ENCODE results near the gene KLHL3. TPM values are rescaled to one million over a fixed set of nuclear protein-coding genes. Genes with fewer than 3 reads are reported as not detected.

KLHL3 gene
- total RNA-seq, 1 donor from 2014 or later, result 8.9 TPM

- Mint-ChIP-seq H3K27me3 (ENCODE audit: low read depth, unreplicated experiment) (no peaks in the 10 kb centered on the region), H3K9me3 (ENCODE audit: unreplicated experiment) (peaks cover 3% of the 10 kb centered on the region), H3K36me3 (ENCODE audit: low read depth, unreplicated experiment) (peaks cover 13% of the 10 kb centered on the region), H3K27ac (ENCODE audit: unreplicated experiment) (no peak overlapping the region), H3K4me3 (ENCODE audit: unreplicated experiment) (no peak overlapping the region), H3K4me1 (ENCODE audit: low read depth, unreplicated experiment) (peaks cover 6% of the 10 kb centered on the region)
- Histone ChIP-seq H3K27ac (ENCODE audit: low read depth, low read length) (no peak overlapping the region), H4K20me1 (ENCODE audit: insufficient read depth, low read length) (no peaks in the 10 kb centered on the region), H3K79me2 (ENCODE audit: insufficient read depth, low read length) (no peaks in the 10 kb centered on the region), H3K4me2 (ENCODE audit: low read length) (no peak overlapping the region), H3K9me3 (ENCODE audit: insufficient read depth, low read depth, low read length) (no peaks in the 10 kb centered on the region), H3K27me3 (ENCODE audit: insufficient read depth, low read length) (no peaks in the 10 kb centered on the region), H3K36me3 (ENCODE audit: insufficient read depth, low read length) (no peaks in the 10 kb centered on the region), H2AFZ (ENCODE audit: low read depth, low read length) (no peak overlapping the region), H3K4me3 (ENCODE audit: insufficient read depth, low read depth, low read length) (no peak overlapping the region), H3K9ac (ENCODE audit: low read length) (no peak overlapping the region), H3K4me1 (ENCODE audit: insufficient read depth, low read length) (no peaks in the 10 kb centered on the region)
- FAIRE-seq, result no peak
- no peak for TF ChIP-seq CTCF (IDR thresholded peaks at IDR 0.05; ENCODE audit: insufficient read depth, low read depth, low read length)
- no peak for TF ChIP-seq EZH2 (IDR thresholded peaks at IDR 0.05; ENCODE audit: insufficient read depth, low read length)
- no peak for DNase-seq (ENCODE audit: low read depth)
Observed at GRCh38 chr5:137684761-137685160, 51.1 kb downstream of the KLHL3 start.

GRCh38 chr5:137681191-137681590, 54.7 kb downstream of the KLHL3 start:
- H3K36me3 Mint-ChIP-seq (ENCODE audit: low read depth, unreplicated experiment), result peaks cover 11% of the 10 kb centered on the region
- no peak for DNase-seq (ENCODE audit: low read depth)
- H3K9ac ChIP-seq (ENCODE audit: low read length), result no peak overlapping the region

More at GRCh38 chr5:137681191-137681590, 54.7 kb downstream of the KLHL3 start:
- no peak overlapping the region for H3K27ac Mint-ChIP-seq (ENCODE audit: unreplicated experiment)
- no peak overlapping the region for H3K4me3 ChIP-seq (ENCODE audit: insufficient read depth, low read depth, low read length)
- H4K20me1 ChIP-seq (ENCODE audit: insufficient read depth, low read length), result no peaks in the 10 kb centered on the region
- no peak overlapping the region for H2AFZ ChIP-seq (ENCODE audit: low read depth, low read length)
- no peak overlapping the region for H3K27ac ChIP-seq (ENCODE audit: low read depth, low read length)
- H3K4me1 ChIP-seq (ENCODE audit: insufficient read depth, low read length), result no peaks in the 10 kb centered on the region
- H3K79me2 ChIP-seq (ENCODE audit: insufficient read depth, low read length), result no peaks in the 10 kb centered on the region
- no peaks in the 10 kb centered on the region for H3K27me3 Mint-ChIP-seq (ENCODE audit: low read depth, unreplicated experiment)
- no peaks in the 10 kb centered on the region for H3K9me3 ChIP-seq (ENCODE audit: insufficient read depth, low read depth, low read length)
- H3K4me2 ChIP-seq (ENCODE audit: low read length), result no peak overlapping the region
- H3K9me3 Mint-ChIP-seq (ENCODE audit: unreplicated experiment), result peaks cover 1% of the 10 kb centered on the region
- H3K27me3 ChIP-seq (ENCODE audit: insufficient read depth, low read length), result no peaks in the 10 kb centered on the region
- peaks cover 3% of the 10 kb centered on the region for H3K4me1 Mint-ChIP-seq (ENCODE audit: low read depth, unreplicated experiment)
- no peak overlapping the region for H3K4me3 Mint-ChIP-seq (ENCODE audit: unreplicated experiment)
- no peak for FAIRE-seq
- no peaks in the 10 kb centered on the region for H3K36me3 ChIP-seq (ENCODE audit: insufficient read depth, low read length)
- TF ChIP-seq CTCF (IDR thresholded peaks at IDR 0.05; ENCODE audit: insufficient read depth, low read depth, low read length), result no peak
- TF ChIP-seq EZH2 (IDR thresholded peaks at IDR 0.05; ENCODE audit: insufficient read depth, low read length), result no peak

Data from astrocyte (in vitro differentiated cells and primary cell).